ENCODE data around the gene GPR101. TPM values are rescaled to one million over a fixed set of nuclear protein-coding genes. Genes with fewer than 3 reads are reported as not detected.

GPR101 gene
- not detected in 2 replicates for total RNA-seq

GRCh38 chrX:137033774-137034507 lies at the start of gene GPR101:
Gene GPR101 (minus strand): TSS chrX:137033995. CDS start chrX:137031674, 2,321 bp downstream.

Other genes starting within 250 kb of the GPR101 start
- gene RBMX, start 153.3 kb downstream of the GPR101 start, total RNA-seq = 248 and 282 TPM in 2 replicates

All from subcutaneous preadipocyte (primary cell).